Mesendoderm (in vitro differentiated cells): Measurements from ENCODE around the gene RNF141.

ENCODE experiments used
- DNase-seq: peaks from one replicate; pipeline ENCODE4 v3.0.0; 2013
- H2AK5ac ChIP-seq: 2 replicates; pipeline ENCODE4 v1.6.1; 2013; ENCODE audit warnings: low read length, inconsistent platforms
- H2BK120ac ChIP-seq: 2 replicates; pipeline ENCODE4 v1.6.1; 2013; ENCODE audit warnings: low read depth, mild to moderate bottlenecking, low read length, moderate library complexity, mixed read lengths
- H2BK15ac ChIP-seq: replicated peaks from 2 replicates; pipeline ENCODE4 v1.6.1; 2013; ENCODE audit warnings: low read depth, mild to moderate bottlenecking, moderate library complexity
- H2BK5ac ChIP-seq: 2 replicates; pipeline ENCODE4 v1.6.1; 2013; ENCODE audit warnings: low read length, inconsistent platforms
- H3K18ac ChIP-seq: 2 replicates; pipeline ENCODE4 v1.6.1; 2013; ENCODE audit warnings: mild to moderate bottlenecking, low read length, mixed read lengths
- H3K23ac ChIP-seq: one replicate; pipeline ENCODE4 v1.6.1; 2013; ENCODE audit warnings: low read length
- H3K27ac ChIP-seq: 2 replicates; pipeline ENCODE4 v1.5.1; 2013; ENCODE audit warnings: low read depth, mild to moderate bottlenecking, inconsistent platforms, low read length, moderate library complexity
- H3K27me3 ChIP-seq: 2 replicates; pipeline ENCODE4 v1.6.1; 2013; ENCODE audit warnings: low read length, control low read depth, mild to moderate bottlenecking, inconsistent platforms; ENCODE audit not compliant: insufficient read depth, poor library complexity
- H3K36me3 ChIP-seq: 2 replicates; pipeline ENCODE4 v1.6.1; 2013; ENCODE audit warnings: low read length, inconsistent platforms; ENCODE audit not compliant: control insufficient read depth, insufficient read depth
- H3K4ac ChIP-seq: one replicate; pipeline ENCODE4 v1.6.1; 2013; ENCODE audit warnings: low read depth, mild to moderate bottlenecking, low read length, moderate library complexity
- H3K4me1 ChIP-seq: 2 replicates; pipeline ENCODE4 v1.6.1; 2013; ENCODE audit warnings: low read depth, low read length, inconsistent platforms; ENCODE audit not compliant: control insufficient read depth
- H3K4me2 ChIP-seq: 2 replicates; pipeline ENCODE4 v1.6.1; 2013; ENCODE audit warnings: low read length
- H3K4me3 ChIP-seq: 2 replicates; pipeline ENCODE4 v1.5.1; 2013; ENCODE audit warnings: mild to moderate bottlenecking, low read length
- H3K56ac ChIP-seq: one replicate; pipeline ENCODE4 v1.6.1; 2013; ENCODE audit warnings: low read length
- H3K79me1 ChIP-seq: 2 replicates; pipeline ENCODE4 v1.6.1; 2013; ENCODE audit warnings: low read length, inconsistent platforms
- H3K79me2 ChIP-seq: 2 replicates; pipeline ENCODE4 v1.6.1; 2013; ENCODE audit warnings: mild to moderate bottlenecking, low read length; ENCODE audit not compliant: control insufficient read depth, insufficient read depth
- H3K9ac ChIP-seq: 2 replicates; pipeline ENCODE4 v1.6.1; 2013; ENCODE audit warnings: low read length, inconsistent platforms
- H4K5ac ChIP-seq: one replicate; pipeline ENCODE4 v1.6.1; 2013; ENCODE audit warnings: low read length
- H4K8ac ChIP-seq: one replicate; pipeline ENCODE4 v1.6.1; 2013; ENCODE audit warnings: low read depth, mild to moderate bottlenecking, control low read depth, low read length, moderate library complexity
- WGBS: extraction: QIAGEN DNeasy Blood & Tissue Kit; methylation state at CpG from one replicate; pipeline ENCODE4 v1.1.7; 2013; ENCODE audit warnings: low lambda C conversion rate, missing lambda C conversion rate; ENCODE audit not compliant: insufficient coverage; ENCODE audit errors: extremely low coverage; 5-methylcytosine and 5-hydroxymethylcytosine counted together

RNF141 gene

GRCh38 chr11:10511181-10511621, 29.8 kb downstream of the RNF141 start:
- Histone ChIP-seq H4K5ac (no peak overlapping the region), H3K79me2 (no peaks in the 10 kb centered on the region), H3K4ac (no peak overlapping the region), H3K27me3 (no peaks in the 10 kb centered on the region), H3K4me3 (no peak overlapping the region), H2BK5ac (no peak overlapping the region), H3K4me1 (no peaks in the 10 kb centered on the region), H3K27ac (no peak overlapping the region), H3K23ac (no peak overlapping the region), H3K79me1 (no peaks in the 10 kb centered on the region), H3K36me3 (no peaks in the 10 kb centered on the region), H3K9ac (no peak overlapping the region), H3K18ac (peak overlapping the region; percentile 9), H3K4me2 (no peak overlapping the region), H4K8ac (no peak overlapping the region), H3K56ac (no peak overlapping the region), H2AK5ac (no peak overlapping the region), H2BK15ac (no peak overlapping the region), H2BK120ac (no peak overlapping the region)
- no CpG with 5 or more reads among the region's 10 CpGs for WGBS
- DNase-seq = peak; percentile 73

- Histone ChIP-seq H4K5ac (no peak overlapping the region), H3K36me3 (no peaks in the 10 kb centered on the region), H3K56ac (no peak overlapping the region)
These were observed 35.0 kb downstream of the RNF141 start for GRCh38 chr11:10506008-10506370.

GRCh38 chr11:10505278-10506007, 35.5 kb downstream of the RNF141 start:
- H2BK15ac ChIP-seq = no peak overlapping the region
- no peak overlapping the region for H3K23ac ChIP-seq
- H4K8ac ChIP-seq = no peak overlapping the region
- H4K5ac ChIP-seq = no peak overlapping the region
- H3K9ac ChIP-seq = no peak overlapping the region
- H2BK120ac ChIP-seq = no peak overlapping the region
- H3K79me1 ChIP-seq = no peaks in the 10 kb centered on the region
- no peaks in the 10 kb centered on the region for H3K4me1 ChIP-seq
- DNase-seq = peak; percentile 52
- H3K18ac ChIP-seq = no peak overlapping the region
- H3K4me3 ChIP-seq = no peak overlapping the region
- no peak overlapping the region for H3K4ac ChIP-seq
- H2BK5ac ChIP-seq = no peak overlapping the region
- no peak overlapping the region for H3K56ac ChIP-seq
- WGBS = no CpG with 5 or more reads among the region's 6 CpGs
- H3K79me2 ChIP-seq = no peaks in the 10 kb centered on the region
- H3K36me3 ChIP-seq = peaks cover 1% of the 10 kb centered on the region
- no peak overlapping the region for H2AK5ac ChIP-seq
- no peaks in the 10 kb centered on the region for H3K27me3 ChIP-seq
- no peak overlapping the region for H3K4me2 ChIP-seq
- H3K27ac ChIP-seq = no peak overlapping the region

More at GRCh38 chr11:10506008-10506370, 35.0 kb downstream of the RNF141 start:
- no peaks in the 10 kb centered on the region for H3K79me1 ChIP-seq
- no peak overlapping the region for H3K18ac ChIP-seq
- H3K4me2 ChIP-seq = no peak overlapping the region
- H3K27me3 ChIP-seq = no peaks in the 10 kb centered on the region
- no peaks in the 10 kb centered on the region for H3K79me2 ChIP-seq
- H3K27ac ChIP-seq = no peak overlapping the region
- no peak overlapping the region for H2BK5ac ChIP-seq
- no peak overlapping the region for H4K8ac ChIP-seq
- H2BK120ac ChIP-seq = no peak overlapping the region
- no peak overlapping the region for H3K4ac ChIP-seq
- no peak overlapping the region for H3K4me3 ChIP-seq
- no peak overlapping the region for H3K9ac ChIP-seq
- H2BK15ac ChIP-seq = no peak overlapping the region
- no peaks in the 10 kb centered on the region for H3K4me1 ChIP-seq
- no peak overlapping the region for H3K23ac ChIP-seq
- H2AK5ac ChIP-seq = no peak overlapping the region
- no peak for DNase-seq

- Histone ChIP-seq H2AK5ac (no peak overlapping the region), H3K79me2 (no peaks in the 10 kb centered on the region), H4K5ac (no peak overlapping the region), H3K9ac (no peak overlapping the region), H2BK15ac (no peak overlapping the region), H3K4me2 (no peak overlapping the region), H3K23ac (no peak overlapping the region), H3K4me1 (no peaks in the 10 kb centered on the region), H3K18ac (no peak overlapping the region), H2BK5ac (no peak overlapping the region), H4K8ac (no peak overlapping the region), H3K56ac (no peak overlapping the region), H3K36me3 (peaks cover 5% of the 10 kb centered on the region), H3K79me1 (no peaks in the 10 kb centered on the region), H3K27me3 (no peaks in the 10 kb centered on the region), H3K4ac (no peak overlapping the region), H2BK120ac (no peak overlapping the region), H3K4me3 (no peak overlapping the region), H3K27ac (no peak overlapping the region)
- WGBS = no CpG with 5 or more reads among the region's 11 CpGs
- no peak for DNase-seq
These were observed 36.5 kb downstream of the RNF141 start for GRCh38 chr11:10504490-10504889.

GRCh38 chr11:10503777-10504480, 37.1 kb downstream of the RNF141 start:
- DNase-seq = no peak
- H3K4me1 ChIP-seq = no peaks in the 10 kb centered on the region

More at GRCh38 chr11:10503777-10504480, 37.1 kb downstream of the RNF141 start:
- H3K18ac ChIP-seq = no peak overlapping the region
- H3K23ac ChIP-seq = no peak overlapping the region
- H2BK120ac ChIP-seq = no peak overlapping the region
- H3K4me3 ChIP-seq = no peak overlapping the region
- H2BK5ac ChIP-seq = no peak overlapping the region
- H3K36me3 ChIP-seq = peaks cover 5% of the 10 kb centered on the region
- no peak overlapping the region for H4K8ac ChIP-seq
- no peak overlapping the region for H3K27ac ChIP-seq
- H3K56ac ChIP-seq = no peak overlapping the region
- no peak overlapping the region for H3K4ac ChIP-seq
- no peak overlapping the region for H2BK15ac ChIP-seq
- no peaks in the 10 kb centered on the region for H3K79me1 ChIP-seq
- no peak overlapping the region for H2AK5ac ChIP-seq
- no peaks in the 10 kb centered on the region for H3K27me3 ChIP-seq
- H3K9ac ChIP-seq = no peak overlapping the region
- no CpG with 5 or more reads among the region's 5 CpGs for WGBS
- H3K4me2 ChIP-seq = no peak overlapping the region
- no peaks in the 10 kb centered on the region for H3K79me2 ChIP-seq
- H4K5ac ChIP-seq = no peak overlapping the region
